22Rv1 (cell line): ENCODE measurements around the gene FAM240B.

ENCODE experiments used
- ZFX ChIP-seq: fragments of 450-650 bp; IDR thresholded peaks from 2 replicates; pipeline ENCODE4 v1.6.1; 2017; ENCODE audit warnings: antibody characterized with exemption, borderline replicate concordance
- TF ChIP-seq, protein P1 (sequence below): fragments of 450-650 bp; IDR thresholded peaks from 2 replicates; pipeline ENCODE4 v1.5.1; 2017; ENCODE audit warnings: mild to moderate bottlenecking

DNA sequence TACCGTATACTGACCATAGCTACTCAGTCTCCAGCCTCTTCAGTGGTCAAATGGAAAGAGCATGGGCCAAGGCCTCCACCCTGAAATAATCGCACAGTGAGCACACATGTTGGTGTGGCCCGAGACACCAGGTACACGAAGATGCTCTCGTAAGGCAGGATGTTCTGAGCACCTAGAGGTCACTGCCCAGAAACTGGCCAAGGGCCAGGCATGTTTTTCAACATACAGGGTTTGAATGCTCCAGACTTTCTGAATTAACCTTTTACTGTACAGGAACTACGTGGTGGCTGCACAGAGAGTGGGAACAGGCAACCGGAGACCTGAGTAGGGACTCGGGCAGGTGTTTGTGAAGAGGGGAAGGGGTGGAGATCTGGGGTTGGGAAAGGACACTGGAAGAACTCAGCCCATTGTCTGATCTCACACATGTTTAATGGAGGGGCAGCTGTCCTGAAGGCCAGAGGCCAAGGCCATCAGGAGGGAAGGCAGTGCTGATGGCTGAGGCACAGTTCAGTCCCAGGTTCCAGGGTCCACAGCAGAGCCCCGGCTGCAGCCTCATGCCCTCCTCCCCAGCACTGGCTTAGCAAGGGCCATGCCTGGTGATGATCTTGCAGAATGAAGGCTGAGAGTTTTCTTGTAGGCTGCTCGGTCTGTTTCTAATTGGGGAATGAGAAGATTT lies 51.0 kb downstream of the FAM240B start:
- TF ChIP-seq, protein P1, sequence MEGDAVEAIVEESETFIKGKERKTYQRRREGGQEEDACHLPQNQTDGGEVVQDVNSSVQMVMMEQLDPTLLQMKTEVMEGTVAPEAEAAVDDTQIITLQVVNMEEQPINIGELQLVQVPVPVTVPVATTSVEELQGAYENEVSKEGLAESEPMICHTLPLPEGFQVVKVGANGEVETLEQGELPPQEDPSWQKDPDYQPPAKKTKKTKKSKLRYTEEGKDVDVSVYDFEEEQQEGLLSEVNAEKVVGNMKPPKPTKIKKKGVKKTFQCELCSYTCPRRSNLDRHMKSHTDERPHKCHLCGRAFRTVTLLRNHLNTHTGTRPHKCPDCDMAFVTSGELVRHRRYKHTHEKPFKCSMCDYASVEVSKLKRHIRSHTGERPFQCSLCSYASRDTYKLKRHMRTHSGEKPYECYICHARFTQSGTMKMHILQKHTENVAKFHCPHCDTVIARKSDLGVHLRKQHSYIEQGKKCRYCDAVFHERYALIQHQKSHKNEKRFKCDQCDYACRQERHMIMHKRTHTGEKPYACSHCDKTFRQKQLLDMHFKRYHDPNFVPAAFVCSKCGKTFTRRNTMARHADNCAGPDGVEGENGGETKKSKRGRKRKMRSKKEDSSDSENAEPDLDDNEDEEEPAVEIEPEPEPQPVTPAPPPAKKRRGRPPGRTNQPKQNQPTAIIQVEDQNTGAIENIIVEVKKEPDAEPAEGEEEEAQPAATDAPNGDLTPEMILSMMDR, result no peak
- no peak for TF ChIP-seq ZFX
